ENCODE data around the gene NUBPL.

GRCh38 chr14:31692376-31692781 lies 131.2 kb downstream of the NUBPL start:
- no peak for TF ChIP-seq CTCF (IDR thresholded peaks at IDR 0.05)
- no peak for TF ChIP-seq ZFX (IDR thresholded peaks at IDR 0.05; ENCODE audit: borderline replicate concordance)

Data from 22Rv1 (cell line).